Hematopoietic multipotent progenitor cell treated with erythropoietin and hydrocortisone succinate and interleukin-3 and kit ligand, for 4 days (in vitro differentiated cells): ENCODE results near the gene CDKAL1.

ENCODE experiments used
- DNase-seq: peaks from one replicate; pipeline ENCODE4 v3.0.0-alpha.2; 2015

The CDKAL1 gene

DNA sequence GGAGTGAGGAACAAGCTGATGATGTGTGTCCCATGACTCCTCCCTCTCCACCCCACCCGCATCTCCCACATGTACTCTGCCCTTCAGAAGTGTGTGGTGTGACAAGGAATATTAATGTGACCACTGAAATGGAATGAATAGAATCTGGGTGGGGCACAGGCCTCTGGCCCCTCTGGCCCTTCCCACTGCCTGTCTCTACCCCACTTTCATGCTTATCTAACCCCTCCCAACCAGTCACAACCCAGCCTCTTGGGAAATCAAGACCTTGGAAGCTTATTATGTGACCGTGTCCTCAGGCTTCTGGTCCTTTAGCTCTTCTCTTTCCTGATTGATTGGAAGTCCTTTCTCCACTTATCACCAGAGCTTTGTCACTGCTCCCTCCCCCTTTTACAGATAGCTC is 747.1 kb downstream of the CDKAL1 start:
- DNase-seq, result no peak
